ENCODE results near the gene RNPC3. TPM values are rescaled to one million over a fixed set of nuclear protein-coding genes. Genes with fewer than 3 reads are reported as not detected.

RNPC3 gene
- 9.4 TPM for total RNA-seq

- Histone ChIP-seq H3K27me3 (ENCODE audit: control insufficient read depth in 3 of 3, insufficient read depth in 3 of 3, low read length in 3 of 3) (no peaks in the 10 kb centered on the region), H3K27ac (ENCODE audit: low read depth, low read length) (peak within 1 kb of the TSS; percentile 93), H3K9ac (ENCODE audit: low read depth in 1 of 3, low read length in 3 of 3) (peak within 1 kb of the TSS; percentile 87 to 96 (median 93)), H3K9me3 (ENCODE audit: control insufficient read depth in 3 of 3, low read length in 3 of 3) (no peaks in the 10 kb centered on the region), H3K4me3 (ENCODE audit: low read length in 3 of 3) (peak within 1 kb of the TSS; percentile 87 to 94 (median 92)), H3K36me3 (ENCODE audit: control insufficient read depth in 3 of 3, insufficient read depth in 3 of 3, low read length in 3 of 3) (peaks cover 2% of the 10 kb centered on the region in 3 donors), H3K4me1 (ENCODE audit: control insufficient read depth in 3 of 3, insufficient read depth in 3 of 3, low read length in 3 of 3) (peaks cover 7 to 19% (median 13%) of the 10 kb centered on the region in 3 donors)
Measured at GRCh38 chr1:103525607-103526507, at the start of gene RNPC3. TSS of gene RNPC3 (plus strand) at chr1:103525699. CDS start at chr1:103526071, 372 bp downstream.

GRCh38 chr1:103477101-103477500 is 48.4 kb upstream of the RNPC3 start:
- no peaks in the 10 kb centered on the region for H3K36me3 ChIP-seq (ENCODE audit: control insufficient read depth in 3 of 3, insufficient read depth in 3 of 3, low read length in 3 of 3)
- H3K9ac ChIP-seq (ENCODE audit: low read depth in 1 of 3, low read length in 3 of 3) = no peak overlapping the region
- no peak overlapping the region for H3K27ac ChIP-seq (ENCODE audit: low read depth, low read length)
- H3K27me3 ChIP-seq (ENCODE audit: control insufficient read depth in 3 of 3, insufficient read depth in 3 of 3, low read length in 3 of 3) = no peaks in the 10 kb centered on the region
- H3K4me3 ChIP-seq (ENCODE audit: low read length in 3 of 3) = no peak overlapping the region
- no peaks in the 10 kb centered on the region for H3K9me3 ChIP-seq (ENCODE audit: control insufficient read depth in 3 of 3, low read length in 3 of 3)
- no peaks in the 10 kb centered on the region for H3K4me1 ChIP-seq (ENCODE audit: control insufficient read depth in 3 of 3, insufficient read depth in 3 of 3, low read length in 3 of 3)

- Histone ChIP-seq H3K27me3 (ENCODE audit: control insufficient read depth in 3 of 3, insufficient read depth in 3 of 3, low read length in 3 of 3) (no peaks in the 10 kb centered on the region), H3K9me3 (ENCODE audit: control insufficient read depth in 3 of 3, low read length in 3 of 3) (no peaks in the 10 kb centered on the region), H3K4me1 (ENCODE audit: control insufficient read depth in 3 of 3, insufficient read depth in 3 of 3, low read length in 3 of 3) (no peaks in the 10 kb centered on the region), H3K36me3 (ENCODE audit: control insufficient read depth in 3 of 3, insufficient read depth in 3 of 3, low read length in 3 of 3) (no peaks in the 10 kb centered on the region), H3K27ac (ENCODE audit: low read depth, low read length) (no peak overlapping the region), H3K4me3 (ENCODE audit: low read length in 3 of 3) (no peak overlapping the region), H3K9ac (ENCODE audit: low read depth in 1 of 3, low read length in 3 of 3) (no peak overlapping the region)
Measured at GRCh38 chr1:103489935-103490334, 35.6 kb upstream of the RNPC3 start.

- H3K27me3 ChIP-seq (ENCODE audit: control insufficient read depth in 3 of 3, insufficient read depth in 3 of 3, low read length in 3 of 3) = no peaks in the 10 kb centered on the region
- no peaks in the 10 kb centered on the region for H3K9me3 ChIP-seq (ENCODE audit: control insufficient read depth in 3 of 3, low read length in 3 of 3)
- H3K36me3 ChIP-seq (ENCODE audit: control insufficient read depth in 3 of 3, insufficient read depth in 3 of 3, low read length in 3 of 3) = no peaks in the 10 kb centered on the region
- H3K9ac ChIP-seq (ENCODE audit: low read depth in 1 of 3, low read length in 3 of 3) = no peak overlapping the region
- H3K27ac ChIP-seq (ENCODE audit: low read depth, low read length) = no peak overlapping the region
- H3K4me1 ChIP-seq (ENCODE audit: control insufficient read depth in 3 of 3, insufficient read depth in 3 of 3, low read length in 3 of 3) = no peaks in the 10 kb centered on the region
- no peak overlapping the region for H3K4me3 ChIP-seq (ENCODE audit: low read length in 3 of 3)
Measured at GRCh38 chr1:103492003-103492625, 33.4 kb upstream of the RNPC3 start.

GRCh38 chr1:103496014-103496635 is 29.4 kb upstream of the RNPC3 start:
- H3K4me3 ChIP-seq (ENCODE audit: low read length in 3 of 3) = no peak overlapping the region
- H3K4me1 ChIP-seq (ENCODE audit: control insufficient read depth in 3 of 3, insufficient read depth in 3 of 3, low read length in 3 of 3) = no peaks in the 10 kb centered on the region

GRCh38 chr1:103497404-103497803 is 28.1 kb upstream of the RNPC3 start:
- Histone ChIP-seq H3K4me1 (ENCODE audit: control insufficient read depth in 3 of 3, insufficient read depth in 3 of 3, low read length in 3 of 3) (no peaks in the 10 kb centered on the region), H3K9me3 (ENCODE audit: control insufficient read depth in 3 of 3, low read length in 3 of 3) (no peaks in the 10 kb centered on the region), H3K27ac (ENCODE audit: low read depth, low read length) (no peak overlapping the region), H3K9ac (ENCODE audit: low read depth in 1 of 3, low read length in 3 of 3) (no peak overlapping the region), H3K4me3 (ENCODE audit: low read length in 3 of 3) (no peak overlapping the region), H3K36me3 (ENCODE audit: control insufficient read depth in 3 of 3, insufficient read depth in 3 of 3, low read length in 3 of 3) (no peaks in the 10 kb centered on the region), H3K27me3 (ENCODE audit: control insufficient read depth in 3 of 3, insufficient read depth in 3 of 3, low read length in 3 of 3) (no peaks in the 10 kb centered on the region)

More at GRCh38 chr1:103496014-103496635, 29.4 kb upstream of the RNPC3 start:
- no peak overlapping the region for H3K9ac ChIP-seq (ENCODE audit: low read depth in 1 of 3, low read length in 3 of 3)
- H3K9me3 ChIP-seq (ENCODE audit: control insufficient read depth in 3 of 3, low read length in 3 of 3) = no peaks in the 10 kb centered on the region
- H3K36me3 ChIP-seq (ENCODE audit: control insufficient read depth in 3 of 3, insufficient read depth in 3 of 3, low read length in 3 of 3) = no peaks in the 10 kb centered on the region
- no peak overlapping the region for H3K27ac ChIP-seq (ENCODE audit: low read depth, low read length)
- no peaks in the 10 kb centered on the region for H3K27me3 ChIP-seq (ENCODE audit: control insufficient read depth in 3 of 3, insufficient read depth in 3 of 3, low read length in 3 of 3)

GRCh38 chr1:103509250-103509649 is 16.2 kb upstream of the RNPC3 start:
- no peaks in the 10 kb centered on the region for H3K9me3 ChIP-seq (ENCODE audit: control insufficient read depth in 3 of 3, low read length in 3 of 3)
- H3K4me1 ChIP-seq (ENCODE audit: control insufficient read depth in 3 of 3, insufficient read depth in 3 of 3, low read length in 3 of 3) = no peaks in the 10 kb centered on the region
- H3K36me3 ChIP-seq (ENCODE audit: control insufficient read depth in 3 of 3, insufficient read depth in 3 of 3, low read length in 3 of 3) = no peaks in the 10 kb centered on the region
- no peak overlapping the region for H3K4me3 ChIP-seq (ENCODE audit: low read length in 3 of 3)
- no peak overlapping the region for H3K27ac ChIP-seq (ENCODE audit: low read depth, low read length)
- no peak overlapping the region for H3K9ac ChIP-seq (ENCODE audit: low read depth in 1 of 3, low read length in 3 of 3)
- H3K27me3 ChIP-seq (ENCODE audit: control insufficient read depth in 3 of 3, insufficient read depth in 3 of 3, low read length in 3 of 3) = no peaks in the 10 kb centered on the region

GRCh38 chr1:103513711-103514110 is 11.8 kb upstream of the RNPC3 start:
- Histone ChIP-seq H3K9ac (ENCODE audit: low read depth in 1 of 3, low read length in 3 of 3) (no peak overlapping the region), H3K4me3 (ENCODE audit: low read length in 3 of 3) (no peak overlapping the region), H3K36me3 (ENCODE audit: control insufficient read depth in 3 of 3, insufficient read depth in 3 of 3, low read length in 3 of 3) (no peaks in the 10 kb centered on the region), H3K4me1 (ENCODE audit: control insufficient read depth in 3 of 3, insufficient read depth in 3 of 3, low read length in 3 of 3) (no peaks in the 10 kb centered on the region), H3K9me3 (ENCODE audit: control insufficient read depth in 3 of 3, low read length in 3 of 3) (no peaks in the 10 kb centered on the region), H3K27me3 (ENCODE audit: control insufficient read depth in 3 of 3, insufficient read depth in 3 of 3, low read length in 3 of 3) (no peaks in the 10 kb centered on the region), H3K27ac (ENCODE audit: low read depth, low read length) (no peak overlapping the region)

GRCh38 chr1:103514920-103515503 is 10.5 kb upstream of the RNPC3 start:
- H3K9me3 ChIP-seq (ENCODE audit: control insufficient read depth in 3 of 3, low read length in 3 of 3) = no peaks in the 10 kb centered on the region
- H3K9ac ChIP-seq (ENCODE audit: low read depth in 1 of 3, low read length in 3 of 3) = no peak overlapping the region
- no peaks in the 10 kb centered on the region for H3K27me3 ChIP-seq (ENCODE audit: control insufficient read depth in 3 of 3, insufficient read depth in 3 of 3, low read length in 3 of 3)
- H3K4me3 ChIP-seq (ENCODE audit: low read length in 3 of 3) = no peak overlapping the region
- no peak overlapping the region for H3K27ac ChIP-seq (ENCODE audit: low read depth, low read length)
- no peaks in the 10 kb centered on the region for H3K4me1 ChIP-seq (ENCODE audit: control insufficient read depth in 3 of 3, insufficient read depth in 3 of 3, low read length in 3 of 3)
- no peaks in the 10 kb centered on the region for H3K36me3 ChIP-seq (ENCODE audit: control insufficient read depth in 3 of 3, insufficient read depth in 3 of 3, low read length in 3 of 3)
